SK-N-MC (cell line): ENCODE results near the gene AMMECR1.
"Not testable (repeated sequence)": the region's sequence is repeated elsewhere in the genome, so short reads cannot be mapped to it uniquely, and the experiment has no call there.

Source experiments
- DNase-seq: peaks from one replicate; pipeline ENCODE4 v3.0.0-alpha.2; 2011; ENCODE audit warnings: low read depth, low spot score
- H3K27ac ChIP-seq: fragments of 200-600 bp; sonication (generic); 2 replicates; pipeline ENCODE4 v1.5.1; 2016; ENCODE audit warnings: mixed run types
- H3K36me3 ChIP-seq: fragments of 200-600 bp; sonication (generic); 2 replicates; pipeline ENCODE4 v1.6.1; 2017; ENCODE audit warnings: antibody characterized with exemption, low read length, mixed read lengths; ENCODE audit not compliant: insufficient read depth
- H3K4me3 ChIP-seq: fragments of 200-600 bp; sonication (generic); 2 replicates; pipeline ENCODE4 v1.5.1; 2016
- H3K9ac ChIP-seq: fragments of 200-600 bp; sonication (generic); 2 replicates; pipeline ENCODE4 v1.8.0; 2017; ENCODE audit warnings: mixed run types, mixed read lengths; ENCODE audit not compliant: insufficient read length
- H3K9me3 ChIP-seq: fragments of 200-600 bp; sonication (generic); 2 replicates; pipeline ENCODE4 v1.6.1; 2017; ENCODE audit warnings: low read depth, mild to moderate bottlenecking, antibody characterized with exemption, low read length, moderate library complexity, mixed read lengths
- EZH2 ChIP-seq: fragments of 200-600 bp; sonication (generic); IDR thresholded peaks from one replicate; pipeline ENCODE4 v1.6.1; 2017; ENCODE audit warnings: antibody characterized with exemption
- FOXP2 ChIP-seq: optimal IDR thresholded peaks from 2 replicates; pipeline ENCODE3; 2011; ENCODE audit warnings: mild to moderate bottlenecking, moderate library complexity; ENCODE audit not compliant: insufficient read depth; ENCODE audit errors: extremely low read length, control extremely low read depth
- POLR2AphosphoS5 ChIP-seq: IDR thresholded peaks from 2 replicates; pipeline ENCODE4 v1.6.1; 2012; ENCODE audit warnings: mild to moderate bottlenecking, low read depth, low read length, borderline replicate concordance

Gene AMMECR1

DNA sequence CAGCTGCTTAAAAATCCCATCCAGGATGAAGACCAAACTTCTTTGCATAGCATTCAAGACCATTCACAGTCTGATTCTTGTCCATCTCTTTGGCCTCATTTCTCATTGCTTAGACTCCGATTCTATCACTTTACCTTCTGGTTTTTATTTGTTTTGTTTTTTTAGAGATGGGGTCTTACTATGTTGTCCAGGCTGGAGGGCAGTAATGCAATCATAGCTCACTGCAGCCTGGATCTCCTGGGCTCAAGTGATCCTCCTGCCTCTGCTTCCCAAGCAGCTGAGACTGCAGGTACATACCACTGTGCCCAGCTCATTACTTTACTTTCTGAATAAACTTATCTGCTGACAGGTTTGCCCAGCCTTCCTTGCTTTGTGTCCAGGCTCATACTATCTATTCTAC is 162.1 kb downstream of the AMMECR1 start:
- no peak for TF ChIP-seq POLR2AphosphoS5
- Histone ChIP-seq H3K4me3 (no peak overlapping the region), H3K9me3 (no peaks in the 10 kb centered on the region), H3K36me3 (no peaks in the 10 kb centered on the region), H3K27ac (no peak overlapping the region), H3K9ac (no peak overlapping the region)
- no peak for DNase-seq

DNA sequence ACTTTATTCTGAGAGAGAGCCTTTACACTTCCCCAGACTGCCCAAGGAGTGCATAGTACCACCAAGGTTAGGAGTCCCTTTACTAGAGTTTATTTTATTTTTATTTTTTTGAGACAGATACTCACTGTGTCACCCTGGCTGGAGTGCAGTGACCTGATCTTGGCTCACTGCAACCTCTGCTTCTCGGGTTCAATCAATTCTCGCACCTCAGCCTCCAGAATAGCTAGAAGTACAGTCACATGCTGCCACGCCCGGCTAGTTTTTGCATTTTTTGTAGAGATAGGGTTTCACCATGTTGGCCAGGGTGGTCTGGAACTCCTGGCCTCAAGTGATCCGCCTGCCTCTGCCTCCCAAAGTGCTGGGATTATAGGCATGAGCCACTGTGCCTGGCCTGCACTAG is 163.6 kb downstream of the AMMECR1 start:
- not testable (repeated sequence) for H3K36me3 ChIP-seq, DNase-seq, H3K27ac ChIP-seq, H3K4me3 ChIP-seq, H3K9me3 ChIP-seq, H3K9ac ChIP-seq

GRCh38 chrX:110153896-110154295 is 164.0 kb downstream of the AMMECR1 start:
- DNase-seq = no peak
- TF ChIP-seq EZH2 (no peak), POLR2AphosphoS5 (no peak), FOXP2 (no peak)
- no peaks in the 10 kb centered on the region for H3K9me3 ChIP-seq
- H3K9ac ChIP-seq = no peak overlapping the region
- H3K36me3 ChIP-seq = no peaks in the 10 kb centered on the region
- H3K27ac ChIP-seq = no peak overlapping the region
- no peak overlapping the region for H3K4me3 ChIP-seq

DNA sequence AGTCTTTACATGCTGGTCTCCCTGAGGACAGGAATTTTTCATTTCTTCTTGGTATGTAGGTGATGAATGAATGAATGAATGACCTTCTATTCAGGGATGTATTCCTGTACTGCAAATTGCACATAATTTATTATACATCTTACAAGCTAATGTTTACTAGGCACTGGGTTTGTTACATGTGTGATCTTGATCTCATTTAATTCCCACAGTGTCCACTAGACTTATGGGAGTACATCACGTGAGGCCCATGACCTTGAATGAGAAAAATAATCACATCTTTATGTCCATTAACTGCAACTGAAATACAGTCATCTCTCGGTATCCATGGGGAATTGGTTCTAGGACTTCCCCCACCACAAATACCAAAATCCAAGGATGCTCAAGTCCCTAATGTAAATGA is 164.6 kb downstream of the AMMECR1 start:
- no peak overlapping the region for H3K27ac ChIP-seq
- H3K4me3 ChIP-seq = no peak overlapping the region
- no peaks in the 10 kb centered on the region for H3K36me3 ChIP-seq
- H3K9me3 ChIP-seq = no peaks in the 10 kb centered on the region
- no peak overlapping the region for H3K9ac ChIP-seq
- TF ChIP-seq POLR2AphosphoS5 = no peak
- TF ChIP-seq FOXP2 = no peak
- TF ChIP-seq EZH2 = no peak
- DNase-seq = no peak

- no peak for TF ChIP-seq EZH2
- TF ChIP-seq FOXP2 = no peak
- no peak for TF ChIP-seq POLR2AphosphoS5
- no peak for DNase-seq
- Histone ChIP-seq H3K4me3 (no peak overlapping the region), H3K9me3 (no peaks in the 10 kb centered on the region), H3K9ac (no peak overlapping the region), H3K36me3 (no peaks in the 10 kb centered on the region), H3K27ac (no peak overlapping the region)
Observed at GRCh38 chrX:110146521-110146920, 171.4 kb downstream of the AMMECR1 start.

DNA sequence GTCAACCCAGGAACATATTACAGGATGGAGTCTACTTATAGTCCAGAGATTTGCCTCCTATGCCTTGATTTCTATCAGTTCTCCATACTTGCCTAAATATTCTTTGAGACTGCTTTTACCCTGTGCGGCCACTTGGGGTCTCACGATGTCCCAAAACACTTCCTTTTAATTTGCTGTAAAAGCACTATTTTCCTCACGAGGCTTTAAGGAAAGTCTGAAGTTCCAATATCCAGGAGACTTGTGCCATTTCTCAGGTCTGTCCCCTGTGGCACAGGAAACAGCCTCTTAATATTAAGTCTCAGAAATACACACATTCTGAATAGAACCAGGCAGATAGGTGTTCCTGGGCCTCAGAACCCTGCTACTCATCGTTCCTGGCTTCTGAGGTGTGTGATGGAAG is 172.0 kb downstream of the AMMECR1 start:
- H3K27ac ChIP-seq = no peak overlapping the region

GRCh38 chrX:110145311-110145710 is 172.6 kb downstream of the AMMECR1 start:
- no peak for TF ChIP-seq POLR2AphosphoS5
- TF ChIP-seq FOXP2 = no peak
- TF ChIP-seq EZH2 = no peak
- Histone ChIP-seq H3K9ac (no peak overlapping the region), H3K27ac (no peak overlapping the region), H3K9me3 (no peaks in the 10 kb centered on the region), H3K4me3 (no peak overlapping the region), H3K36me3 (no peaks in the 10 kb centered on the region)
- DNase-seq = no peak

More for the DNA sequence above, 172.0 kb downstream of the AMMECR1 start:
- no peak overlapping the region for H3K4me3 ChIP-seq
- H3K9ac ChIP-seq = no peak overlapping the region
- no peaks in the 10 kb centered on the region for H3K36me3 ChIP-seq
- TF ChIP-seq FOXP2 (no peak), POLR2AphosphoS5 (no peak)
- no peaks in the 10 kb centered on the region for H3K9me3 ChIP-seq
- DNase-seq = no peak
